HepG2 (cell line): ENCODE data around the gene FAM229B. TPM values are rescaled to one million over a fixed set of nuclear protein-coding genes. Genes with fewer than 3 reads are reported as not detected.
A peak's percentile ranks its signal among the peaks of the same experiment; 100 is the strongest.

Source experiments
- ATAC-seq: fragments of 200-7000 bp; cut with Tn5 transposase; 3 replicates; pipeline ENCODE4 v1.9.1; 2020; ENCODE audit warnings: mild to moderate bottlenecking, moderate library complexity
- BruUV-seq: library from RNA; stranded (reverse); fragments of 400-500 nt; replicated peaks from 2 replicates; lab custom pipeline; 2021; lab: Mats Ljungman, UMichigan
- CTCF ChIA-PET: fragments of 300-600 bp; formaldehyde crosslinking; extraction: SDS; loops from one replicate; lab custom pipeline; 2021; ENCODE audit warnings: low total read pairs, inconsistent platforms, low intra/inter-chr PET ratio; lab: Yijun Ruan, JAX
- POLR2A ChIA-PET: fragments of 350-600 bp; sonication (Branson Sonifier 250); formaldehyde crosslinking; loops from one replicate; lab custom pipeline; 2020; ENCODE audit warnings: antibody characterized with exemption, inconsistent platforms; lab: Yijun Ruan, JAX
- DNase-seq: peaks from one replicate; pipeline ENCODE4 v3.0.0-alpha.2; 2015; ENCODE audit warnings: low spot score
- FAIRE-seq: peaks from 3 replicates; lab custom pipeline; 2011; peaks lifted over from hg19 to GRCh38; lab: Jason Lieb, UNC
- H2AFZ ChIP-seq: one replicate; pipeline ENCODE4 v1.6.1; 2011; ENCODE audit warnings: low read length, inconsistent platforms
- H3K27ac ChIP-seq: fragments of 300-600 bp; 3 replicates; pipeline ENCODE4 v1.8.0; 2011; ENCODE audit warnings: mixed run types, mild to moderate bottlenecking, mixed read lengths, low read length, inconsistent platforms; ENCODE audit not compliant: insufficient read depth; ENCODE audit errors: extremely low read length
- H3K27me3 ChIP-seq, 2 experiments: fragments of 200-600 bp in 1 of 2; 2 replicates in 1 of 2; 3 replicates in 1 of 2; pipeline versions ENCODE4 v1.6.0 to v1.8.0; 2011; ENCODE audit warnings: low read length in 2 of 2, mild to moderate bottlenecking in 2 of 2, moderate library complexity in 2 of 2, inconsistent platforms in 1 of 2; ENCODE audit not compliant: insufficient read depth in 2 of 2, control insufficient read depth in 1 of 2
- H3K36me3 ChIP-seq, 2 experiments: fragments of 200-600 bp in 1 of 2; replicated peaks in 1 of 2; 2 replicates in 1 of 2; 3 replicates in 1 of 2; pipeline versions ENCODE4 v1.5.1 to v1.8.0; 2011; ENCODE audit warnings: low read length in 2 of 2, inconsistent platforms in 1 of 2; ENCODE audit not compliant: insufficient read depth in 2 of 2, control insufficient read depth in 1 of 2
- H3K4me1 ChIP-seq: 2 replicates; pipeline ENCODE4 v1.5.1; 2012; ENCODE audit warnings: low read length, inconsistent platforms; ENCODE audit not compliant: insufficient read depth
- H3K4me2 ChIP-seq: 2 replicates; pipeline ENCODE4 v1.6.0; 2011; ENCODE audit warnings: low read depth, low read length, inconsistent platforms
- H3K4me3 ChIP-seq, 3 experiments: fragments of 200-600 bp in 1 of 3; sonication (generic), shearing (Covaris generic) in 1 of 3; replicated peaks in 1 of 3; 2 replicates each; pipeline ENCODE4 v1.5.1; 2011 to 2016; ENCODE audit warnings: low read length in 3 of 3, inconsistent platforms in 2 of 3, low read depth in 2 of 3, mild to moderate bottlenecking in 2 of 3, control low read depth in 1 of 3, mixed read lengths in 1 of 3; ENCODE audit not compliant: insufficient read depth in 1 of 3
- H3K79me2 ChIP-seq: one replicate; pipeline ENCODE4 v1.6.1; 2011; ENCODE audit warnings: low read length, inconsistent platforms; ENCODE audit not compliant: insufficient read depth
- H3K9ac ChIP-seq: 2 replicates; pipeline ENCODE4 v1.6.0; 2011; ENCODE audit warnings: mild to moderate bottlenecking, low read depth, low read length, inconsistent platforms; ENCODE audit not compliant: insufficient read depth
- H3K9me3 ChIP-seq: 2 replicates; pipeline ENCODE4 v1.5.1; 2012; ENCODE audit warnings: mild to moderate bottlenecking, low read length
- H4K20me1 ChIP-seq: 2 replicates; pipeline ENCODE4 v1.6.0; 2011; ENCODE audit warnings: inconsistent platforms, mild to moderate bottlenecking, low read length, moderate library complexity; ENCODE audit not compliant: insufficient read depth
- CEBPB ChIP-seq: IDR thresholded peaks from 2 replicates; pipeline ENCODE4 v1.6.1; 2011; ENCODE audit warnings: low read depth, low read length, improper control_type of control experiment, borderline replicate concordance
- TCF7L2 ChIP-seq: IDR thresholded peaks from 2 replicates; pipeline ENCODE4 v1.6.1; 2011; ENCODE audit warnings: mild to moderate bottlenecking, low read depth, low read length, moderate library complexity
- ZBTB44 ChIP-seq: sonication (generic); formaldehyde crosslinking; IDR thresholded peaks from 2 replicates; pipeline ENCODE4 v1.4.0; 2020; ENCODE audit warnings: missing genetic modification reagents
- ZFY ChIP-seq: sonication (generic); formaldehyde crosslinking; IDR thresholded peaks from 2 replicates; pipeline ENCODE4 v1.4.0; 2020; ENCODE audit warnings: missing genetic modification reagents
- ZNF414 ChIP-seq: sonication (generic); formaldehyde crosslinking; IDR thresholded peaks from 2 replicates; pipeline ENCODE4 v1.5.0; 2020; ENCODE audit warnings: missing genetic modification reagents
- ZNF646 ChIP-seq: sonication (generic); formaldehyde crosslinking; IDR thresholded peaks from 2 replicates; pipeline ENCODE4 v1.9.0; 2021; ENCODE audit warnings: mild to moderate bottlenecking, missing genetic modification reagents
- WGBS: methylation state at CpG from one replicate; pipeline ENCODE4 v1.1.6; 2017; ENCODE audit warnings: low lambda C conversion rate; 5-methylcytosine and 5-hydroxymethylcytosine counted together
- in situ Hi-C: cut with HindIII; loops from 2 replicates; pipeline ENCODE4 v1.10.0; 2017; ENCODE audit warnings: low pct_unique_long_range_greater_than_20kb; ENCODE audit not compliant: extremely low pct_ligation_motif_present
- intact Hi-C: fragments of 100-400 bp; cut with micrococcal nuclease; formaldehyde crosslinking; loops from one replicate; pipeline ENCODE4 v1.10.0; 2022; ENCODE audit not compliant: unreplicated experiment
- polyA plus RNA-seq, 8 experiments: library from polyadenylated mRNA; depleted of rRNA in 3 of 8; stranded (reverse) in 7 of 8; unstranded in 1 of 8; fragments of >200 nt; fragmentation: Illumina TruSeq in 4 of 8; extraction: Trizol in 4 of 8; gene quantifications; 2 replicates each; pipeline versions ENCODE4 v1.2.1 to v1.2.3, GENCODE V29; 2011 to 2016; ENCODE audit warnings: low read depth in 4 of 8, missing spikeins in 1 of 8, mixed read lengths in 1 of 8; ENCODE audit not compliant: insufficient read depth in 1 of 8
- total RNA-seq, 5 experiments: library from RNA; depleted of rRNA; stranded (reverse); fragments of >200 nt; fragmentation: Illumina TruSeq; extraction: Trizol; gene quantifications; 2 replicates each; pipeline ENCODE4 v1.2.3, GENCODE V29; 2016; ENCODE audit warnings: low read depth in 1 of 5

Gene FAM229B
- total and polyA plus RNA-seq, 2 of the 13 experiments (the other 11 are each of a cell fraction or from before 2014, with no cell fraction given): 11.3 to 19.5 TPM

GRCh38 chr6:112049026-112049799 is 38.2 kb upstream of the FAM229B start:
- DNase-seq (peak; percentile 17), ATAC-seq (peak; percentile 41), FAIRE-seq (no peak)
- H3K4me1 ChIP-seq: peaks cover 14% of the 10 kb centered on the region; the same call in 1 of the 2 replicates
- H3K4me2 ChIP-seq: no peak overlapping the region
- no peak overlapping the region for H3K4me3 ChIP-seq
- H4K20me1 ChIP-seq: no peaks in the 10 kb centered on the region
- intact Hi-C loops: no loop called here
- 62% methylated on average over 6 of the region's 6 CpGs for WGBS
- TF ChIP-seq ZBTB44 (CRISPR knock-in tag) (no peak), CEBPB (0 out of 2 replicates have a peak, but pooled peaks have one; percentile 18)
- H2AFZ ChIP-seq: no peak overlapping the region
- peaks cover 0 to 11% of the 10 kb centered on the region in 2 experiments; a peak in 2 of 5 replicates for H3K27me3 ChIP-seq
- no TSS peak for BruUV-seq
- ChIA-PET POLR2A (no interaction called here), CTCF (no interaction called here)
- H3K36me3 ChIP-seq: no peaks in the 10 kb centered on the region
- H3K79me2 ChIP-seq: no peaks in the 10 kb centered on the region
- no peak overlapping the region for H3K27ac ChIP-seq
- in situ Hi-C loops: no loop called here
- no peak overlapping the region for H3K9ac ChIP-seq
- no peaks in the 10 kb centered on the region for H3K9me3 ChIP-seq

GRCh38 chr6:112049996-112050395 is 37.4 kb upstream of the FAM229B start:
- DNase-seq (no peak), FAIRE-seq (no peak), ATAC-seq (no peak)
- peaks cover 0 to 11% of the 10 kb centered on the region in 2 experiments; a peak in 2 of 5 replicates for H3K27me3 ChIP-seq
- no peak overlapping the region for H3K9ac ChIP-seq
- no peak overlapping the region for H2AFZ ChIP-seq
- ChIA-PET CTCF (no interaction called here), POLR2A (no interaction called here)
- H3K79me2 ChIP-seq: no peaks in the 10 kb centered on the region
- H3K9me3 ChIP-seq: no peaks in the 10 kb centered on the region
- H3K4me2 ChIP-seq: no peak overlapping the region
- H3K27ac ChIP-seq: no peak overlapping the region
- intact Hi-C loops: no loop called here
- no peak overlapping the region for H3K4me3 ChIP-seq
- WGBS: 59% methylated on average over 7 of the region's 7 CpGs
- H4K20me1 ChIP-seq: no peaks in the 10 kb centered on the region
- BruUV-seq: no TSS peak
- H3K4me1 ChIP-seq: peaks cover 18% of the 10 kb centered on the region; the same call in 1 of the 2 replicates
- H3K36me3 ChIP-seq: no peaks in the 10 kb centered on the region
- in situ Hi-C loops: no loop called here
- TF ChIP-seq ZNF414 (no peak), ZFY (CRISPR knock-in tag) (no peak), ZNF646 (CRISPR knock-in tag) (no peak), TCF7L2 (no peak)
